ENCODE measurements around the gene FGF18. TPM values are rescaled to one million over a fixed set of nuclear protein-coding genes. Genes with fewer than 3 reads are reported as not detected.

The FGF18 gene
- total and polyA plus RNA-seq, 3 donors from 2014 or later: 0.68 to 1.6 (median 0.79) TPM

GRCh38 chr5:171454549-171454948 lies 35.1 kb downstream of the FGF18 start:
- no peak for DNase-seq
- 87 to 95% methylated on average over 8 to 10 of the region's 10 CpGs for WGBS, 2 donors
- H3K36me3 ChIP-seq (ENCODE audit: low read depth, missing control alignments): no peaks in the 10 kb centered on the region
- no peak overlapping the region for H3K4me3 ChIP-seq
- no peaks in the 10 kb centered on the region for H3K9me3 ChIP-seq
- intact Hi-C loops (cut with DNase I; ENCODE audit: low total_unique reads): no loop called here
- H3K27ac ChIP-seq: no peak overlapping the region
- TF ChIP-seq CTCF (IDR thresholded peaks at IDR 0.05) (no peak), POLR2A (IDR thresholded peaks at IDR 0.05) (no peak)
- H3K4me1 ChIP-seq: no peaks in the 10 kb centered on the region
- H3K27me3 ChIP-seq: no peaks in the 10 kb centered on the region

GRCh38 chr5:171455522-171455921 lies 36.1 kb downstream of the FGF18 start:
- 94 to 96% methylated on average over 2 of the region's 2 CpGs for WGBS, 2 donors
- no peaks in the 10 kb centered on the region for H3K4me1 ChIP-seq

GRCh38 chr5:171457208-171457981 lies 37.9 kb downstream of the FGF18 start:
- H3K4me3 ChIP-seq: no peak overlapping the region
- TF ChIP-seq POLR2A (IDR thresholded peaks at IDR 0.05): no peak
- WGBS, 2 donors: 93 to 95% methylated on average over 25 of the region's 25 CpGs
- H3K4me1 ChIP-seq: no peaks in the 10 kb centered on the region
- no peaks in the 10 kb centered on the region for H3K9me3 ChIP-seq
- H3K27me3 ChIP-seq: no peaks in the 10 kb centered on the region
- intact Hi-C loops (cut with DNase I; ENCODE audit: low total_unique reads): no loop called here
- no peaks in the 10 kb centered on the region for H3K36me3 ChIP-seq (ENCODE audit: low read depth, missing control alignments)
- H3K27ac ChIP-seq: no peak overlapping the region
- DNase-seq: no peak

More at GRCh38 chr5:171455522-171455921, 36.1 kb downstream of the FGF18 start:
- H3K27me3 ChIP-seq: no peaks in the 10 kb centered on the region
- no peak for DNase-seq
- no peak overlapping the region for H3K4me3 ChIP-seq
- no peaks in the 10 kb centered on the region for H3K36me3 ChIP-seq (ENCODE audit: low read depth, missing control alignments)
- H3K27ac ChIP-seq: no peak overlapping the region
- TF ChIP-seq CTCF (IDR thresholded peaks at IDR 0.05): no peak
- no peaks in the 10 kb centered on the region for H3K9me3 ChIP-seq
- intact Hi-C loops (cut with DNase I; ENCODE audit: low total_unique reads): no loop called here

- Histone ChIP-seq H3K4me3 (no peak overlapping the region), H3K9me3 (no peaks in the 10 kb centered on the region)
- intact Hi-C loops (cut with DNase I; ENCODE audit: low total_unique reads): no loop called here
Observed at GRCh38 chr5:171459839-171460238, 40.4 kb downstream of the FGF18 start.

More at GRCh38 chr5:171459839-171460238, 40.4 kb downstream of the FGF18 start:
- WGBS, 2 donors: 84 to 85% methylated on average over 6 of the region's 6 CpGs
- TF ChIP-seq CTCF (IDR thresholded peaks at IDR 0.05) (no peak), POLR2A (IDR thresholded peaks at IDR 0.05) (no peak)
- no peaks in the 10 kb centered on the region for H3K27me3 ChIP-seq
- H3K36me3 ChIP-seq (ENCODE audit: low read depth, missing control alignments): no peaks in the 10 kb centered on the region
- DNase-seq: no peak
- H3K4me1 ChIP-seq: no peaks in the 10 kb centered on the region
- no peak overlapping the region for H3K27ac ChIP-seq
